SK-N-SH treated with all-trans-retinoic acid at 6 μM for 48 hours (cell line): ENCODE data around the gene ADAMTSL3.

ENCODE experiments used
- ESRRG ChIP-seq: fragments of 250-450 bp; sonication (Bioruptor Pico); IDR thresholded peaks from 2 replicates; pipeline ENCODE4 v1.6.1; 2021; ENCODE audit warnings: mild to moderate bottlenecking
- OSR1 ChIP-seq: fragments of 250-450 bp; sonication (Bioruptor Pico); IDR thresholded peaks from 2 replicates; pipeline ENCODE4 v1.8.0; 2022; ENCODE audit warnings: moderate library complexity, mild to moderate bottlenecking, inconsistent platforms
- PPARA ChIP-seq: fragments of 250-450 bp; sonication (Bioruptor Pico); IDR thresholded peaks from 2 replicates; pipeline ENCODE4 v1.5.0; 2020; ENCODE audit warnings: mild to moderate bottlenecking, borderline replicate concordance
- SNAI2 ChIP-seq: fragments of 250-450 bp; sonication (Bioruptor Pico); IDR thresholded peaks from 2 replicates; pipeline ENCODE4 v1.5.0; 2020; ENCODE audit warnings: mild to moderate bottlenecking, moderate library complexity
- ZC3H10 ChIP-seq: fragments of 250-450 bp; sonication (Bioruptor Pico); IDR thresholded peaks from 2 replicates; pipeline ENCODE4 v1.5.1; 2021; ENCODE audit warnings: mild to moderate bottlenecking, moderate library complexity
- ZFP30 ChIP-seq: fragments of 450-650 bp; formaldehyde crosslinking; IDR thresholded peaks from 2 replicates; pipeline ENCODE4 v1.5.0; 2022; ENCODE audit warnings: mild to moderate bottlenecking, moderate library complexity
- ZNF565 ChIP-seq: fragments of 450-650 bp; formaldehyde crosslinking; conservative IDR thresholded peaks from 2 replicates; pipeline ENCODE4 v1.5.0; 2020; ENCODE audit warnings: low read depth, mild to moderate bottlenecking, moderate library complexity
- TF ChIP-seq, protein P1 (sequence below): fragments of 250-450 bp; sonication (Bioruptor Pico); IDR thresholded peaks from 2 replicates; pipeline ENCODE4 v1.8.0; 2020; ENCODE audit warnings: mild to moderate bottlenecking, moderate library complexity, borderline replicate concordance

DNA sequence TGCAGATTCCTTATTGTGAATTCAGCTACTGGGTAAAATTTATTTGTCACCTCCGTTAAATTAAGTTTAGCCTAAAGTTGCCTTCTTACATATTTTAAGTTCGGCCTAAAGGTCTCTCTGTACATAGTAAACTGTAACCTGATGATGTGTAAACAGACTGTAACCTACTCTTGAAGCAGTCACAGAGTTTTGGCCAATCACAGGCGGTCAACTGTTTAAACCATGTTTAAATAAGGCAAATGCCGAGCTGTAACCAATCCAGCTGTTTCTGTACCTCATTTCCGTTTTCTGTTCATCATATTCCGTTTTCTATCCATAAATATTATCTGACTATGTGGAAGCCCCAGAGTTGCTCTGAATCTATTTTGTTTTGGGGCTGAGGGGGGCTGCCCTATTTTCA, 2.4 kb upstream of the ADAMTSL3 start:
- TF ChIP-seq, protein P1, sequence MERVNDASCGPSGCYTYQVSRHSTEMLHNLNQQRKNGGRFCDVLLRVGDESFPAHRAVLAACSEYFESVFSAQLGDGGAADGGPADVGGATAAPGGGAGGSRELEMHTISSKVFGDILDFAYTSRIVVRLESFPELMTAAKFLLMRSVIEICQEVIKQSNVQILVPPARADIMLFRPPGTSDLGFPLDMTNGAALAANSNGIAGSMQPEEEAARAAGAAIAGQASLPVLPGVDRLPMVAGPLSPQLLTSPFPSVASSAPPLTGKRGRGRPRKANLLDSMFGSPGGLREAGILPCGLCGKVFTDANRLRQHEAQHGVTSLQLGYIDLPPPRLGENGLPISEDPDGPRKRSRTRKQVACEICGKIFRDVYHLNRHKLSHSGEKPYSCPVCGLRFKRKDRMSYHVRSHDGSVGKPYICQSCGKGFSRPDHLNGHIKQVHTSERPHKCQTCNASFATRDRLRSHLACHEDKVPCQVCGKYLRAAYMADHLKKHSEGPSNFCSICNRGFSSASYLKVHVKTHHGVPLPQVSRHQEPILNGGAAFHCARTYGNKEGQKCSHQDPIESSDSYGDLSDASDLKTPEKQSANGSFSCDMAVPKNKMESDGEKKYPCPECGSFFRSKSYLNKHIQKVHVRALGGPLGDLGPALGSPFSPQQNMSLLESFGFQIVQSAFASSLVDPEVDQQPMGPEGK (CRISPR knock-in tag) = no peak
- no peak for TF ChIP-seq ESRRG
- no peak for TF ChIP-seq ZFP30 (CRISPR knock-in tag)
- TF ChIP-seq PPARA = no peak
- no peak for TF ChIP-seq SNAI2 (CRISPR knock-in tag)
- no peak for TF ChIP-seq OSR1 (CRISPR knock-in tag)
- TF ChIP-seq ZNF565 (CRISPR knock-in tag) = no peak
- no peak for TF ChIP-seq ZC3H10 (CRISPR knock-in tag)
